ENCODE results near the gene RPTOR. TPM values are rescaled to one million over a fixed set of nuclear protein-coding genes. Genes with fewer than 3 reads are reported as not detected.
"Not testable (repeated sequence)": the region's sequence is repeated elsewhere in the genome, so short reads cannot be mapped to it uniquely, and the experiment has no call there.

Gene RPTOR
- total and polyA plus RNA-seq, 2 donors (not counting 3 experiments of a cell fraction or from before 2014, with no cell fraction given): 10.7 to 41.8 TPM

- no peak for FAIRE-seq
- TF ChIP-seq MYC (IDR thresholded peaks at IDR 0.05; ENCODE audit: low read depth, low read length) (no peak), POLR2A (IDR thresholded peaks at IDR 0.05; ENCODE audit: low read depth, low read length) (no peak), GATA2 (IDR thresholded peaks at IDR 0.05; ENCODE audit: insufficient read depth, insufficient read length, low read depth, low read length) (no peak), JUN (IDR thresholded peaks at IDR 0.05; ENCODE audit: borderline replicate concordance, insufficient read depth, insufficient read length, low read depth) (no peak), FOS (IDR thresholded peaks at IDR 0.05; ENCODE audit: borderline replicate concordance, insufficient read depth, low read length) (no peak), POLR2AphosphoS5 (IDR thresholded peaks at IDR 0.05; ENCODE audit: insufficient read depth, low read depth, low read length) (no peak), CTCF (IDR thresholded peaks at IDR 0.05; ENCODE audit: extremely low read depth in 1 of 2, insufficient read depth in 1 of 2, low read depth in 1 of 2, low read length in 2 of 2) (no peak), EZH2 (IDR thresholded peaks at IDR 0.05; ENCODE audit: borderline replicate concordance, low read depth, low read length, severe bottlenecking) (no peak)
- TF ChIP-seq, protein P1, sequence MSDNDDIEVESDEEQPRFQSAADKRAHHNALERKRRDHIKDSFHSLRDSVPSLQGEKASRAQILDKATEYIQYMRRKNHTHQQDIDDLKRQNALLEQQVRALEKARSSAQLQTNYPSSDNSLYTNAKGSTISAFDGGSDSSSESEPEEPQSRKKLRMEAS (IDR thresholded peaks at IDR 0.05; ENCODE audit: insufficient read depth, insufficient read length): no peak
- POLR2A ChIA-PET: no interaction called here
Observed at GRCh38 chr17:80796430-80796861, 251.8 kb downstream of the RPTOR start.

DNA sequence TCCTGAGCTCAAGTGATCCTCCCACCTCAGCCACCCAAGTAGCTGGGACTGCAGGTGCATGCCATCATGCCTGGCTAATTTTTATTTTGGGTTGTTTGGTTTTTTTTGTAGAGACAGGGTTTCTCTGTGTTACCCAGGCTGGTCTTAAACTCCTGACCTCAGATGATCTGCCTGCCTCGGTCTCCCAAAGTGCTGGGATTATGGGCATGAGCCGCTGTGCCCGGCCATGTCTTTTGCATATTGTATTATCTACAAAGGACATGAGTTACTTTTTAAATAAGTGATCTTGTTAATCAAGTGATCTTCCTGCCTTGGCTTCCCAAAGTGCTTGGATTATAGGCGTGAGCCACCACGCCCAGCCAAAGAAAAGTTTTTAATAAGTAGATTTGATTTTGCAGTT, 252.6 kb downstream of the RPTOR start:
- FAIRE-seq; H2AFZ ChIP-seq (ENCODE audit: low read depth, low read length); H3K27ac ChIP-seq (ENCODE audit: insufficient read depth, low read depth, low read length); dilution Hi-C loops (cut with MboI; ENCODE audit: extremely low pct_ligation_motif_present, low sequenced_read_pairs); CTCF ChIA-PET; H3K27me3 ChIP-seq (ENCODE audit: control insufficient read depth in 2 of 2, insufficient read depth in 2 of 2, low read length in 2 of 2); POLR2A ChIA-PET; H3K36me3 ChIP-seq (ENCODE audit: control insufficient read depth in 2 of 2, extremely low read depth in 1 of 2, insufficient read depth in 2 of 2, low read length in 2 of 2); H3K4me2 ChIP-seq (ENCODE audit: insufficient read depth, low read length); intact Hi-C loops (cut with micrococcal nuclease); H3K4me3 ChIP-seq (replicated peaks in 1 of 3; ENCODE audit: insufficient read depth in 1 of 3, low read depth in 1 of 3, low read length in 3 of 3); BruUV-seq (replicated peaks); DNase-seq (ENCODE audit: low read depth, low spot score); H4K20me1 ChIP-seq (replicated peaks; ENCODE audit: control insufficient read depth, extremely low read depth, insufficient read depth, low read length); H3K9me1 ChIP-seq (replicated peaks; ENCODE audit: control insufficient read depth, extremely low read depth, insufficient read depth, low read length); H3K9me3 ChIP-seq (replicated peaks; ENCODE audit: control insufficient read depth, insufficient read depth, low read length); H3K9ac ChIP-seq (replicated peaks; ENCODE audit: extremely low read depth, insufficient read depth, low read length); H3K79me2 ChIP-seq (ENCODE audit: control insufficient read depth, insufficient read depth, low read length): not testable (repeated sequence)
- H3K4me1 ChIP-seq (ENCODE audit: control insufficient read depth, extremely low read depth, insufficient read depth, low read length): peaks cover 22% of the 10 kb centered on the region

More at GRCh38 chr17:80796430-80796861, 251.8 kb downstream of the RPTOR start:
- Histone ChIP-seq H4K20me1 (replicated peaks; ENCODE audit: control insufficient read depth, extremely low read depth, insufficient read depth, low read length) (no peaks in the 10 kb centered on the region), H3K9me1 (replicated peaks; ENCODE audit: control insufficient read depth, extremely low read depth, insufficient read depth, low read length) (no peaks in the 10 kb centered on the region), H2AFZ (ENCODE audit: low read depth, low read length) (no peak overlapping the region), H3K27ac (ENCODE audit: insufficient read depth, low read depth, low read length) (no peak overlapping the region), H3K36me3 (ENCODE audit: control insufficient read depth in 2 of 2, extremely low read depth in 1 of 2, insufficient read depth in 2 of 2, low read length in 2 of 2) (no peaks in the 10 kb centered on the region), H3K9ac (replicated peaks; ENCODE audit: extremely low read depth, insufficient read depth, low read length) (no peak overlapping the region), H3K4me1 (ENCODE audit: control insufficient read depth, extremely low read depth, insufficient read depth, low read length) (peaks cover 29% of the 10 kb centered on the region), H3K4me3 (replicated peaks in 1 of 3; ENCODE audit: insufficient read depth in 1 of 3, low read depth in 1 of 3, low read length in 3 of 3) (no peak overlapping the region), H3K4me2 (ENCODE audit: insufficient read depth, low read length) (no peak overlapping the region), H3K79me2 (ENCODE audit: control insufficient read depth, insufficient read depth, low read length) (no peaks in the 10 kb centered on the region), H3K27me3 (ENCODE audit: control insufficient read depth in 2 of 2, insufficient read depth in 2 of 2, low read length in 2 of 2) (no peaks in the 10 kb centered on the region), H3K9me3 (replicated peaks; ENCODE audit: control insufficient read depth, insufficient read depth, low read length) (no peaks in the 10 kb centered on the region)
- no peak for DNase-seq (ENCODE audit: low read depth, low spot score)
- CTCF ChIA-PET: no interaction called here
- BruUV-seq (replicated peaks): no TSS peak
- intact Hi-C loops (cut with micrococcal nuclease) (no loop called here), dilution Hi-C loops (cut with MboI; ENCODE audit: extremely low pct_ligation_motif_present, low sequenced_read_pairs) (no loop called here)

All from endothelial cell of umbilical vein (primary cell).